ENCODE measurements around the gene KCNMA1.

The KCNMA1 gene

GRCh38 chr10:77553966-77554365 lies 83.6 kb downstream of the KCNMA1 start:
- FAIRE-seq, result no peak

GRCh38 chr10:77553311-77553710 lies 84.3 kb downstream of the KCNMA1 start:
- no peak for FAIRE-seq

GRCh38 chr10:77552252-77552651 lies 85.4 kb downstream of the KCNMA1 start:
- FAIRE-seq, result no peak

GRCh38 chr10:77550378-77550777 lies 87.2 kb downstream of the KCNMA1 start:
- no peak for FAIRE-seq

DNA sequence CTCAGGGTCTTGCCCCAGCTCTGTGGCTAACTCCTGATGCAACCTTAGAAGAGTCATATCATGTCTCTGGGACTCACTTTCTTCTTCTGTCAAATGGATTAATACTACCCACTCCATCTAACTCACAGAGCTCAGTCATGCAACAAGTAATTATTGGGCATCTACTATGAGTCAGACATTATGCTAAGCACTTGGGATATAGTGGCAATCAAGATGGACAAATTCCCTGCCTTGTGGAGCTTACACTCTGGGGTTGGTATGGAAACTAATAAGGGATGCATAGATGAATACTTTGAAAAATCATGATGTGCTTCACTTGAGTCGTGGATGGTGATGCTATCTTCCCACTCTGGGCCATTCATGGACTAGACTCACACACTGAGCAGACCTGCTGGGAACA lies 88.9 kb downstream of the KCNMA1 start:
- no peak for FAIRE-seq

DNA sequence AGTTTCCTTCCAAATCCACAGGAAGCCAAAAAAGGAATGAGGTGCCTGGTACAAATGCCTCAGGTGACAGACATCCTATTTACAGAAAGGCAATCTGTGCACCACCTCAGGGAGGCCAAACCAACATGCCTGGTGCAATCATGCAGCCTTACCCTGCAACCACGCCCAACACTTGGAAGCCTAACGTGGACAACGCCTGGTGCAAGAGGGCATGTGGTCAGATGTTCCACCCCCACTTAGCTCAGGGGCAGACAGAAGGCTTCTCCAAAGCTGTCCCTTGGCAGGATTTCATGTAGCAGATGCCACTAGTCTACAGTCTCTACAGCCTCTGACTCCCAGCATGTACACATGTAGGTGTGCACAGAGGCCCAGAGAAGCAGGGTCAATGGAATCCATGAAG lies 89.5 kb downstream of the KCNMA1 start:
- FAIRE-seq, result no peak

DNA sequence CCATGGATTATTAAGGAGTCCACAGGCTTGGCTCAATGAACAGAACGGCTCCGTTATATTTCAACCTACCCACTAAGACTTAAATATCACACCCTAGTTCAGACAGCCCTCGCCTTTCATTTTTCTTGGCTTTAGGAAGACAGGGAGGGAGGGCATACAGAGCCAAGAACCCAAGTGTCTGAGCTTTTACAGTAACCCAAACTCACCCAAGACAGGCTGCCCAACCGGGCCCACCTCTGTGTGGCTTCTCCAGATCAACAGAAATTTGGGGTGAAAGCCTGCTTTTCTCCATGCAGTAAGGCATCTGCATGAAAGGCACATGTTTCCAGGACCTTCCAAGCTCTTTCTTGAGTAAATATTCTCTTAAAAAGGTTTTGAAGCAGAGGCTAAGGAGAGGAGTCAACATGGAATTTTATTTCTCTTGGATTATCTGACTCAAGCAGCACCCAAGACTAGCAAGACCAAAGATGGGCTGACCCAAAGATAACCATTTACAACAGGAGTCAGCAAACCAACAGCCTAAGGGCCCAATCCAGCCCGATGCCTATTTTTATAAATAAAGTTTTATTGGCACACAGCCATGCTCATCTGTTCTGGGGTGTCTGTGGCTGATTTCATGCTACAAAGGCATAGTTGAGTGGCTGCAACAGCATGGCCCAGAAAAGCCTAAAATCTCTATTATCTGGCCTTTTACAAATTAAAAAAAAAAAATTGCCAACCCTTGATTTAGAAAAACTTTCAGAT lies 90.1 kb downstream of the KCNMA1 start:
- FAIRE-seq, result no peak

GRCh38 chr10:77546042-77546441 lies 91.6 kb downstream of the KCNMA1 start:
- no peak for FAIRE-seq

GRCh38 chr10:77545585-77545984 lies 92.0 kb downstream of the KCNMA1 start:
- FAIRE-seq, result no peak

- FAIRE-seq, result no peak
These were observed 93.0 kb downstream of the KCNMA1 start for GRCh38 chr10:77544617-77545016.

DNA sequence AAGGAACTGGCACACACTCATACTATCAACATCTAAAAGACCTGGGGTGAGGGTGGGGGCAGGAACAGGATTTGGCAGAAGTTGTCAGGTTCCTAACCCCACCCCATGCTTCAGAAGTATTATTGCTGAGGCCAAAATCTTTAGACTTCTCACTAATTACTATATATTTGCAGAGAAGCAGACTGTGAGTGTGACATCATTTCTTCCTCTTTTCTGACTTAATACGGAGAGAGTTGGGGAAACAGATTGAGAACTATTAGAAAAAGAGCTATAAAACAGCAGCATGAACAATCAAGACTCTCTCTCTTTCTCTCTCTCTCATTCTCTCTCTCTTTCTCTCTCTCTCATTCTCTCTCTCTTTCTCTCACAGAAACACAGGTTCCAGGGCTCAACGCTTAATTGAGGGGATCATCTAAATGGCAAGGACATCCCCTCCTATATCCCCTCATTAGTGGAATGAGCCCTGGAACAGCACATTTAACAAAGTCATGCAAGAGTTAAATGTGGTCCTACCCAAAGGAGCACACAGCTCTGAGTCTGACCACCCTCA lies 94.8 kb downstream of the KCNMA1 start:
- FAIRE-seq, result no peak

DNA sequence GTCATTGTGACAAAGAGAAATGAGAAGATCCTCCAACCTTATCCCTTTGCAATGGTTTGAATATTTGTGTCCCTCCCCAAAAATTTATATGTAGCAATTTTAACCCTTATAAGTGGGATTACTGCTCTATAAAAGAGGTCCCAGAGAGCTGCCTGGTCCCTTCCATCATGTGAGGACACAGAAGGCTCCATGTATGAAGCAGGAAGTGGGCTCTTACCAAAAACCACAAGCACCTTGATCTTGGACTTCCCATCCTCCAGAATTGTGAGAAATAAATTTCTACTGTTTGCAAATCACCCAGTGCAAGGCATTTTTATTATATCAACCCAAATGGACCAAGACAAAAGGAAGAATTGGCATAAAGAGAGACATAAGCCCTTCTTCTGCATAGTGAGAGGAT lies 95.7 kb downstream of the KCNMA1 start:
- FAIRE-seq, result no peak

- no peak for FAIRE-seq
These were observed 96.4 kb downstream of the KCNMA1 start for GRCh38 chr10:77541247-77541646.

DNA sequence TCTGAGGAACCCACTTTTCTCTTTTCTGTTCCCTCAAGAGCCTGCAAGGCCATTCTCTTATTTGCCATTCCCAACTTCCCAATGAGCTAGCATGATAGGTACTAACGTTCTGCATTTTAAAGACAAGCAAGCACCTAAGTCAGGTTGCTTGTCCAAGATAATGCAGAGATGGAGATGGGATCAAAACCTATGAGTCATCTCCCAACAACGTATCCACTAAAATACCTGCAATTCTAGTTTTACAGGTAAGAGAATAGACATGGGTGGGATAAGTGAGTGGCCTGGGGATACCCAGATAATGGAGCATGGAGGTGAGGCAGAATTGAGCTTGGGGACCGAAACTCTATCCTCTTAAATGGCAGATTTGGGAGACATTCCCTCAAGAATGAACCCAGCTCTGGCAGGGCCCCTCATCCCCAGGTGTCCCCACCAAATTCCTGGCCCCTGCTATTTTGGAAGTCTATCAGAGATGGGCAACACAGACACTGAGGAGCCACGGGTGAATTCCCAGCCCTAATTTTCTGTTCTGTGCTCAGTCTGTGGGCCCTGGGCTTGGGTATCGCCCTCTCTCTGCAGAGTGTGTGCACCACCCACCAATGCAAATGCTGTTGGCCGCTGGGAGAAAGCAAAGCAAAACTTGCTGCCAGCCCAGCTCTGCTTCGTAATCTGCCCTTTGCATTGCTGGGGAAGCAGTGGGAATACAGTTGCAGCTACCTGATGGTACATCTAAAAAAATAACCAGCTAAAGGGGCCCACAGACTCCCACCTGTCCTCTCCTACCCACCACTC lies 98.3 kb downstream of the KCNMA1 start:
- FAIRE-seq, result no peak

GRCh38 chr10:77537720-77538373 lies 99.8 kb downstream of the KCNMA1 start:
- FAIRE-seq, result no peak

- FAIRE-seq, result no peak
These were observed 100.5 kb downstream of the KCNMA1 start for GRCh38 chr10:77537071-77537470.

- no peak for FAIRE-seq
These were observed 103.7 kb downstream of the KCNMA1 start for GRCh38 chr10:77533887-77534278.

DNA sequence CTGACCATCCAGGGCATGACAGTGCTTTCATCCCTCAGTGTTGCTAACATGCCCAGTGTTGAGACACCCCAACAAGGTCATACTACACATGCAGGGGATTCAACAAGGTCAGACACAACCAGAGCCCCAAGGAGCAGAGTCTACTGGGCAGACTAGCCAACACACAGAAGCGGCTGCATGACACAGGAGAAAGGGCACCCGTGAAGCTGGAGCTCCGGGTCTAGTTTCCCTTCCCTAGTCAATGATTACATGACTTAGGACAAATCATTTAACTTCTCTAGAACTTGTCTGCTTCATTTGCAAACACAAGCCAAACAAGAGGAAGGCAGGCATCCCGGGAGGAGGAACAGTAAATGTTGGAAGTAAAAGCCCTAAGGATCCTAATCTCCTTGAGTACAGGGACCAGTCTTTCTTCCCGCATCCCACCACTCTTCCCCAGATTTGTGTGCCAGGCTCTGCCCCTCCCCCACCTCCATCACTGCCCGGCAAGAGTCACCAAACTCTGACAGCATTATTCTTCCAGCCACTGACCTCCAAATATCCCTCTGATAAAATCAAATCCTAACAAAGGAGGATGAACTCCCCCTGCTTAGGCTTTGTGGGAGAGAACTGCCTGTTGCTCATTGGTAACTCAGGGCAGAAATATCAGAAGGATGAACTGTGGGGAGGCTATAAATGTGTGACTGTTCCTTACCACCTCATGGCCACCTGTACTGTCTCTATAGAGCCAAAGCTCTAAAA lies 104.3 kb downstream of the KCNMA1 start:
- FAIRE-seq, result no peak

DNA sequence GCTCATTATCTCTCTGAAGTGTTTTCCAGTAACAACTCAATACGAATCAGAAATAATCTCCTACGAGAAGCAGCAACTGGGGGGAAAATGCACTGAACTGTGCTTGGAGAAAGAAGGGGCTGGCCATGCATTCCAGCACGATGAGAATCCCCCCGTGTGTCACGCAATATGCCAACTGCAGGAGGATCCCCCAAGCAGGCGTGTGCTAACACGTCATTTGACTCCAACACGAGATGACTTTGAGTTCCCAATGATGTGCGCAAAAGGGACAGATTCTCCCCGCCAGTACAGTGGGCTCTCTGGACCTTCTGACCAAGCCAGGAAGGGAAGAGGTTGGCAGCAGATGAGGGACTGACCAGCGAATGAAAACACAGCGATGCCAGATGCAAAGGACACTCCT lies 105.5 kb downstream of the KCNMA1 start:
- FAIRE-seq, result no peak

GRCh38 chr10:77531441-77532001 lies 106.1 kb downstream of the KCNMA1 start:
- FAIRE-seq, result no peak

- FAIRE-seq, result no peak
These were observed 107.6 kb downstream of the KCNMA1 start for GRCh38 chr10:77530011-77530410.

DNA sequence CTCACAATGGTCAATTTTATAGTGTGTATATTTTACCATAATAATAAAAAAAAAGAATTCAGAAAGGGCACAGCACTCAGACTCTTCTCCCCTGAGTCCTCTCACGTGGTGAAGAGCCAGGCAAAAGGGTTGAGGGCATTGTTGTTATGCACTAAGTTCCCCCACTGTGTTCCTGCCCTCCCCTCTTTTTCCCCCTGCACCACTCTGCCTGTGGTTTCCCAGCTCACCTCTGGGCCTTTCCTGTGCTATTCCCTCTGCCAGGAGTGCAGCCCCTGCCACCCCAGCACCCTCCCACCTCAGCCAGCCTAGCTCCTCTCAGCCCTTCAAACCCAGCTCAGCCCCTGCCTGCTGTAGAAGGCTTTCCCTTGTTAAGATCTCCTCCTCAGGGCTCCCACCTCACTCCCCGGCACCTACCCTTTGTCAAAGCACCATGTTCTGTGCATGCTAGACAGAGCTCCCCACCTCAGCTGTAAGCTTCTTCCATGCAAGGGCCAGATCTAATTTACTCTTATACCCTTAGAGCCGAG lies 108.5 kb downstream of the KCNMA1 start:
- no peak for FAIRE-seq
